Ectodermal cell (in vitro differentiated cells): ENCODE measurements around the gene LARP1B.

ENCODE experiments used
- H3K27ac ChIP-seq: 2 replicates; pipeline ENCODE4 v1.7.0; 2013; ENCODE audit warnings: mild to moderate bottlenecking, low read depth, low read length; ENCODE audit not compliant: insufficient read depth, poor library complexity, severe bottlenecking
- H3K27me3 ChIP-seq: 2 replicates; pipeline ENCODE4 v1.7.0; 2013; ENCODE audit warnings: mild to moderate bottlenecking, low read length; ENCODE audit not compliant: insufficient read depth, control insufficient read depth, poor library complexity, severe bottlenecking
- H3K36me3 ChIP-seq: one replicate; pipeline ENCODE4 v1.7.0; 2013; ENCODE audit warnings: low read length; ENCODE audit not compliant: control insufficient read depth, insufficient read depth
- H3K4me1 ChIP-seq: one replicate; pipeline ENCODE4 v1.7.0; 2013; ENCODE audit warnings: low read length; ENCODE audit not compliant: control insufficient read depth, insufficient read depth
- H3K4me3 ChIP-seq: 2 replicates; pipeline ENCODE4 v1.7.0; 2013; ENCODE audit warnings: low read depth, low read length, control low read depth; ENCODE audit not compliant: insufficient read depth
- H3K9me3 ChIP-seq: 2 replicates; pipeline ENCODE4 v1.7.0; 2013; ENCODE audit warnings: mild to moderate bottlenecking, low read length, moderate library complexity; ENCODE audit not compliant: control insufficient read depth
- WGBS, 2 experiments: methylation state at CpG; one replicate each; pipeline ENCODE4 v1.1.7; 2013; ENCODE audit warnings: missing lambda C conversion rate in 2 of 2; 5-methylcytosine and 5-hydroxymethylcytosine counted together

LARP1B gene

GRCh38 chr4:128161138-128161537 is 100.0 kb downstream of the LARP1B start:
- WGBS, 2 experiments: 83 to 96% methylated on average over 1 of the region's 1 CpG
- Histone ChIP-seq H3K27ac (no peak overlapping the region), H3K36me3 (no peaks in the 10 kb centered on the region), H3K4me1 (no peaks in the 10 kb centered on the region), H3K4me3 (no peak overlapping the region), H3K9me3 (no peaks in the 10 kb centered on the region), H3K27me3 (no peaks in the 10 kb centered on the region)

- WGBS, 2 experiments: 100% methylated on average over 1 of the region's 1 CpG; no CpG with 5 or more reads in 1 of the 2 experiments
- no peak overlapping the region for H3K4me3 ChIP-seq
These were observed 101.3 kb downstream of the LARP1B start for GRCh38 chr4:128162434-128162833.

GRCh38 chr4:128163177-128164117 is 102.3 kb downstream of the LARP1B start:
- no peak overlapping the region for H3K4me3 ChIP-seq
- WGBS, 2 experiments: 50% methylated on average over 1 of the region's 4 CpGs
- H3K36me3 ChIP-seq: no peaks in the 10 kb centered on the region
- H3K27me3 ChIP-seq: no peaks in the 10 kb centered on the region
- H3K27ac ChIP-seq: no peak overlapping the region
- H3K9me3 ChIP-seq: no peaks in the 10 kb centered on the region
- no peaks in the 10 kb centered on the region for H3K4me1 ChIP-seq

More at GRCh38 chr4:128162434-128162833, 101.3 kb downstream of the LARP1B start:
- Histone ChIP-seq H3K36me3 (no peaks in the 10 kb centered on the region), H3K27ac (no peak overlapping the region), H3K9me3 (no peaks in the 10 kb centered on the region), H3K4me1 (no peaks in the 10 kb centered on the region), H3K27me3 (no peaks in the 10 kb centered on the region)

GRCh38 chr4:128166982-128167381 is 105.9 kb downstream of the LARP1B start:
- H3K36me3 ChIP-seq: no peaks in the 10 kb centered on the region
- no peaks in the 10 kb centered on the region for H3K4me1 ChIP-seq
- no peaks in the 10 kb centered on the region for H3K27me3 ChIP-seq

GRCh38 chr4:128168701-128169100 is 107.6 kb downstream of the LARP1B start:
- Histone ChIP-seq H3K36me3 (no peaks in the 10 kb centered on the region), H3K9me3 (no peaks in the 10 kb centered on the region), H3K4me3 (no peak overlapping the region), H3K27me3 (no peaks in the 10 kb centered on the region), H3K27ac (no peak overlapping the region), H3K4me1 (no peaks in the 10 kb centered on the region)
- 84 to 100% methylated on average over 1 to 2 of the region's 2 CpGs for WGBS, 2 experiments

More at GRCh38 chr4:128166982-128167381, 105.9 kb downstream of the LARP1B start:
- Histone ChIP-seq H3K9me3 (no peaks in the 10 kb centered on the region), H3K4me3 (no peak overlapping the region), H3K27ac (no peak overlapping the region)
- WGBS, 2 experiments: 100% methylated on average over 2 of the region's 2 CpGs; no CpG with 5 or more reads in 1 of the 2 experiments

GRCh38 chr4:128169245-128169644 is 108.1 kb downstream of the LARP1B start:
- Histone ChIP-seq H3K27me3 (no peaks in the 10 kb centered on the region), H3K4me1 (no peaks in the 10 kb centered on the region), H3K27ac (no peak overlapping the region), H3K36me3 (no peaks in the 10 kb centered on the region), H3K4me3 (no peak overlapping the region), H3K9me3 (no peaks in the 10 kb centered on the region)

GRCh38 chr4:128176643-128177042 is 115.5 kb downstream of the LARP1B start:
- WGBS, 2 experiments: no CpG with 5 or more reads among the region's 1 CpG
- Histone ChIP-seq H3K9me3 (no peaks in the 10 kb centered on the region), H3K36me3 (no peaks in the 10 kb centered on the region), H3K27ac (no peak overlapping the region), H3K27me3 (no peaks in the 10 kb centered on the region), H3K4me3 (no peak overlapping the region), H3K4me1 (no peaks in the 10 kb centered on the region)

GRCh38 chr4:128177498-128177897 is 116.4 kb downstream of the LARP1B start:
- Histone ChIP-seq H3K9me3 (no peaks in the 10 kb centered on the region), H3K4me3 (no peak overlapping the region), H3K4me1 (no peaks in the 10 kb centered on the region), H3K27me3 (no peaks in the 10 kb centered on the region), H3K27ac (no peak overlapping the region), H3K36me3 (no peaks in the 10 kb centered on the region)
- 100% methylated on average over 1 of the region's 1 CpG; no CpG with 5 or more reads in 1 of the 2 experiments for WGBS, 2 experiments

GRCh38 chr4:128186623-128187022 is 125.5 kb downstream of the LARP1B start:
- H3K4me3 ChIP-seq: no peak overlapping the region
- H3K9me3 ChIP-seq: no peaks in the 10 kb centered on the region
- H3K27me3 ChIP-seq: no peaks in the 10 kb centered on the region
- WGBS, 2 experiments: 93 to 99% methylated on average over 2 of the region's 2 CpGs
- H3K36me3 ChIP-seq: no peaks in the 10 kb centered on the region
- H3K4me1 ChIP-seq: no peaks in the 10 kb centered on the region
- H3K27ac ChIP-seq: no peak overlapping the region

GRCh38 chr4:128191115-128191781 is 130.1 kb downstream of the LARP1B start:
- H3K27ac ChIP-seq: no peak overlapping the region
- no peaks in the 10 kb centered on the region for H3K36me3 ChIP-seq
- H3K27me3 ChIP-seq: no peaks in the 10 kb centered on the region
- WGBS, 2 experiments: 6 to 7% methylated on average over 4 to 5 of the region's 5 CpGs
- H3K4me3 ChIP-seq: no peak overlapping the region
- no peaks in the 10 kb centered on the region for H3K9me3 ChIP-seq
- no peaks in the 10 kb centered on the region for H3K4me1 ChIP-seq
